Stimulated activated CD4-positive, alpha-beta T cell treated with anti-CD3 and anti-CD28 coated beads, TNF-alpha, amount 100 ng/mL, for 48 hours (primary cell): ENCODE data around the gene DYNC1I1.

Experiments used
- DNase-seq, 3 donors: peaks; one replicate each; pipeline ENCODE4 v3.0.0-alpha.2; 2020; ENCODE audit warnings: low read depth in 3 of 3

The DYNC1I1 gene

GRCh38 chr7:96076350-96076707 is 304.0 kb downstream of the DYNC1I1 start:
- no peak for DNase-seq

DNA sequence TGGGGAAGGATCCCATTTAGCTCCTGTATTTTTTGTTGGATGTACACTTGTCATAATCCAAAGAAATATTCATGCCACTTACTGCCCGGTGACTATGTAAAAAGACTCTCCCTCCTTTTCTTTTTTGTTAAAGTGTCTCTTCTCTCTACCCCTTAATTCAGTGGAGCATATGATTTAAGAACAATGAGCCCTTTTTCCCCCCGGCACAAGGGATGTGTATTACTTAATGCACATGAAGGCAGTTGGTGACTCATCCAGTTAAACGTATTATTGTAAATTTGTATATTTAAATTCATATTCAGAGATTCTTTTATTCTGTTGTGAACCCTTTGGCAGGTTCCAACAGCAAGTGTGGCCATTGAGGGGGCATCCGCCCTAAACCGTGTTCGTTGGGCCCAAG is 307.7 kb downstream of the DYNC1I1 start:
- no peak for DNase-seq

GRCh38 chr7:96084881-96085553 is 312.7 kb downstream of the DYNC1I1 start:
- DNase-seq = no peak

- DNase-seq = no peak
These were observed 313.6 kb downstream of the DYNC1I1 start for GRCh38 chr7:96085953-96086352.

- no peak for DNase-seq
These were observed 316.2 kb downstream of the DYNC1I1 start for GRCh38 chr7:96088579-96088978.

GRCh38 chr7:96089511-96089910 is 317.2 kb downstream of the DYNC1I1 start:
- DNase-seq = no peak

GRCh38 chr7:96090756-96091155 is 318.4 kb downstream of the DYNC1I1 start:
- DNase-seq = no peak

DNA sequence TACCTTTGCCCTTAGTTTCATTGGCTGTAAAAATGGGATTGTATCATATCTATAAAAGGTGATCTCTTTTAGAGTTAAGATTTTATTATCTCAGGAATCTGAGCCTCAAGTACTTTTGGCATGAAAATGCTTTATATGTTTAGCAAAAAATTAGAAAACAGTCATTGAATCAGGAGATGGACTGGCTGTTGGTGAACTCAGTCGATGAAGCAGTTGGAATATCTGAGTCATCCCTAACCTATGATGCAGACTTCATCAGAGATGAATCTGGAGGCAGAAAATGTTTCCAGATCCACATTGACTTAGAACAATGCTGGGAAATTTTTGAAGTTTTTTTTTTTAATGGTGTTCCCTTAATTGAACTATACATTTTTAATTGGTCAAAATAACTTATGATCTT is 321.1 kb downstream of the DYNC1I1 start:
- DNase-seq = no peak

DNA sequence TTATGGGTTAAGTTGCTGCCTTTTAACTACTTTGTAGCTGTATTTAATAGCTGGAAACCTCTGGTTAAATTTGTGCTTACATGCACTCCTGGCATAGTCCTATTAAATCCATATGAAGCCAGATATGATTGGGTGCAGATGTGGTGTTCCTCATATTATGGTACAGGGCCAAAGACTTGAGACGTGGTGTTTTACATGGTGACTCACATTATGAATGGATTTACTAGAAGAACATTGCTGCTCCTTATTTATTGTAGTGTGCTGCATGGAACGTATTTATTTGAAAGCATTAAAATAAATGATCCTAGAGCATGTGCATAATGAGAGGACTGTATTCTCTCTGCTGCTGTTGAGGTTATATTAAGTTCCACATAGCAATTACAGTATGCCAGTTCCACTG is 325.5 kb downstream of the DYNC1I1 start:
- DNase-seq = no peak

GRCh38 chr7:96100737-96101136 is 328.4 kb downstream of the DYNC1I1 start:
- no peak for DNase-seq

GRCh38 chr7:96102096-96102811 is 329.9 kb downstream of the DYNC1I1 start:
- no peak for DNase-seq

DNA sequence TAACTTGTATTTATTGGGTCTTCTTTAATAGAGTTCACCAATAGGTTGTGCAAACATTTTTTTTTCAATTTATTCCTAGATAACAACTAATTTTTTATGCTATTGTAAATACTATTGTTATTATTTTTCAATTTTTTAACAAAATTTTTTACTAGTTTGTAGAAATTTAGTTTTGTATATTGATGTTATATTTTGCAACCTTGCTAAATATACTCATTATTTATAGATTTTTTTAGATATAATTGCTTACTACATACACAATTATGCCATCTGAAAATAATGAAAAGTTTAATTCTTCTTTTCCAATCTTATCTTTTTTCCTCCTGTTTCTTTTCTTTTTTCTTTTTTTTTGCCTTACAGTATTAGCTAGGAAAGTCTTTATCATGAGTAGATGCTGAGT is 332.6 kb downstream of the DYNC1I1 start:
- no peak for DNase-seq

- no peak for DNase-seq
These were observed 339.1 kb downstream of the DYNC1I1 start for GRCh38 chr7:96111405-96111804.

GRCh38 chr7:96114190-96114589 is 341.8 kb downstream of the DYNC1I1 start:
- no peak for DNase-seq

- DNase-seq = no peak
These were observed 343.8 kb downstream of the DYNC1I1 start for GRCh38 chr7:96116173-96116572.

DNA sequence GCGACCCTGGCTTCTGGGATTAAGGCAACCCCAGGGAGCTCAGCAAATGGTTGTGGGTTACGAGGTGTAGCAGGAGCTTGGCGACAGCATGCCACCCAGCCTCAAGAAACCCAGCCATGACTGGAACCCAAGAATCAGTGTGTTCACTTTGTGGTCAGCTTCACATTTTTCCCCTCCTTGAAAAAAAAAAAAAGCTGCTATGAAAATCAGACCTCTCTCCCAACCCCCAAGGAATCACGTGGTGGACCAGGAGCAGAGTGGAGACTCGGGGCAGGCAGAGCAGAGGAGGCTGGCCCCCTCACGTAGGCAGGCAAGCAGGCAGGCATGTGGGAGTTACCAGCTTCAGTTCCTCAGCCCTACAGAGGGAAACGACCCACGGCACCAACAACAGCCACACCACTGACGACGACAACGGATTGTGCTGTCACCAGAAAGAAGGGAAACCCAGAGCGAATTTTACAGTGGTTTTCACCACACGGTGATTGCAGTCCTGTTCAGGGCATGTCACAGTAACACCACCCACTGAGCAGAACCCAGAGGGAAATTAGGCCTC is 346.2 kb downstream of the DYNC1I1 start:
- DNase-seq = no peak

- DNase-seq = no peak
These were observed 348.3 kb downstream of the DYNC1I1 start for GRCh38 chr7:96120445-96121225.

GRCh38 chr7:96121752-96122151 is 349.4 kb downstream of the DYNC1I1 start:
- DNase-seq = no peak

- DNase-seq = no peak
These were observed 350.4 kb downstream of the DYNC1I1 start for GRCh38 chr7:96122746-96123145.

DNA sequence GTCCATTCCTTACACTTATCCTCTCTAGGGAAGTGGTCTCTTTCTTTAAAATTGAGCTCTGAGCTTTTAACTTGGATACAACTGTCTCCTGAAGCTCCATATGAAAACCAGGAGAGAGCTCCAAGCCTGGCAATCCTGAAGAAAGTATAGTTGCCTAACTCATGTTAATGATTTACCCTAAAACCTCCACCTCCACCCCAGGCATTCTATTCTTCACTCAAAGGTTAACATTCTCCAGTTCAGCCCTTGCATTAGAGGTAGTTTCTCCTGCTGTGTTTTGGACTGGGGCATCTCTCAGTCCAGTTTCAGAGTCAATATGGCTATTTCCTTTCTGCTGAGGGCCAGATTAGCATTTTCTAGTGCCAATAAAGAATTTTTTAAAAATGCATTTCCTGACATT is 354.0 kb downstream of the DYNC1I1 start:
- DNase-seq = no peak

GRCh38 chr7:96127746-96128145 is 355.4 kb downstream of the DYNC1I1 start:
- no peak for DNase-seq

DNA sequence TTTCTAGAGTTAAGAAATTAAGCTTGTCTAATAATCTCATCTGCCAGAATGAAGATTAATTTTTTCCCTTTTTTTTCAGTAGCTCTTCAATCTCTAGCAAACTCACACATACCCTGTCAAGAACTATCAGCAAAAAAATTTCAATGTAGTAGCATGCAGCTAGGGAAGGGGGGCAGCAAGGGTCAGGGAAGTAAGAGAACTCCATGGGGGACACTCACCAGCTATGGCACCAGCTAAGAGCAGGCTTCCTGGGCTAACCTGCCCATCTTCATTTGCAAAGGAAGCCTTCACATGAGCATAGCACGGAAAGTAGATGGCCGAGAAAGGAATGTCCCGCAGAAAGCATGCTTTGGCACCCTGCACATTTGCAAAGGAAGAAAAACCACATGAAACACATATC is 359.2 kb downstream of the DYNC1I1 start:
- no peak for DNase-seq

DNA sequence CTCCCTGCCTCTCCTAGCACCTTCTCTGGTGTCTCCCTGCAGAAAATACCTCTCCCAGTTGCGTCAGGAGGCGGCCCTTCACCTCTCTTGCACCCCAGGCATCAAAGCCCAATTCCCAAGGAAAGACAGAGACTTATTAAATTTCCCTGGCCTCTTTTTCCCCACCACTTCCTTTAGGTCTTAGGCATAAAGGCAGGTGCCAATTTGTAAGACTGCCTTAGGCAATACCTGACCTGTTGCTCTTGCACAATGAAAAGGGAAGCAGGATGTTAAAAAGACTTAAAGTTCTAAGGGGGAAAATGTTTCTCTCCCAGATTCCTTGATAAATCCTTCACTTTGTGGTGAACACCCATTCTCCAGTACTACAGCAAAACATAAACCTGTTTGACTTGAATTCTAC is 362.9 kb downstream of the DYNC1I1 start:
- DNase-seq = no peak
